GM23338 (cell line): ENCODE results near the gene IRAK2. TPM values are rescaled to one million over a fixed set of nuclear protein-coding genes. Genes with fewer than 3 reads are reported as not detected.

Source experiments
- ATAC-seq: fragments of 200-7000 bp; cut with Tn5 transposase; 3 replicates; pipeline ENCODE4 v1.9.1; 2020
- DNase-seq: peaks from one replicate; pipeline ENCODE4 v3.0.0-alpha.2; 2015; ENCODE audit warnings: low spot score
- H2AFZ ChIP-seq: fragments of 200-600 bp; sonication (generic); 2 replicates; pipeline ENCODE4 v1.8.0; 2016; ENCODE audit warnings: antibody characterized with exemption, mild to moderate bottlenecking, moderate library complexity
- H3F3A ChIP-seq: fragments of 200-600 bp; sonication (generic); replicated peaks from 2 replicates; pipeline ENCODE4 v1.8.0; 2017; ENCODE audit warnings: antibody characterized with exemption, mixed run types, low read depth
- H3K27ac ChIP-seq: fragments of 200-600 bp; sonication (generic); 2 replicates; pipeline ENCODE4 v1.6.1; 2016; ENCODE audit warnings: low read depth
- H3K27me3 ChIP-seq: fragments of 200-600 bp; sonication (generic); 2 replicates; pipeline ENCODE4 v1.8.0; 2016; ENCODE audit warnings: mild to moderate bottlenecking, mixed run types, moderate library complexity; ENCODE audit not compliant: insufficient read depth
- H3K36me3 ChIP-seq: fragments of 200-600 bp; sonication (generic); 2 replicates; pipeline ENCODE4 v1.8.0; 2016; ENCODE audit warnings: mild to moderate bottlenecking; ENCODE audit not compliant: insufficient read depth
- H3K4me1 ChIP-seq: fragments of 200-600 bp; sonication (generic); 2 replicates; pipeline ENCODE4 v1.8.0; 2016; ENCODE audit warnings: mild to moderate bottlenecking, moderate library complexity; ENCODE audit not compliant: insufficient read depth
- H3K4me2 ChIP-seq: fragments of 200-600 bp; sonication (generic); 2 replicates; pipeline ENCODE4 v1.7.1; 2017; ENCODE audit warnings: mixed run types
- H3K4me3 ChIP-seq: fragments of 200-600 bp; sonication (generic); 2 replicates; pipeline ENCODE4 v1.6.1; 2016; ENCODE audit warnings: mixed run types
- H3K79me2 ChIP-seq: fragments of 200-600 bp; sonication (generic); replicated peaks from 2 replicates; pipeline ENCODE4 v1.8.0; 2017; ENCODE audit warnings: mild to moderate bottlenecking; ENCODE audit not compliant: insufficient read depth
- H3K9me2 ChIP-seq: fragments of 200-600 bp; sonication (generic); 2 replicates; pipeline ENCODE4 v1.8.0; 2017; ENCODE audit not compliant: insufficient read depth
- H4K20me1 ChIP-seq: fragments of 200-600 bp; sonication (generic); replicated peaks from 2 replicates; pipeline ENCODE4 v1.8.0; 2017; ENCODE audit warnings: mild to moderate bottlenecking; ENCODE audit not compliant: insufficient read depth
- H3K27ac Mint-ChIP-seq: 2 replicates; pipeline ENCODE4 v1.8.0; 2020; ENCODE audit warnings: inconsistent platforms, mild to moderate bottlenecking, moderate library complexity, mixed read lengths
- H3K27me3 Mint-ChIP-seq: 3 replicates; pipeline ENCODE4 v1.8.0; 2022; ENCODE audit warnings: low read depth, mild to moderate bottlenecking, moderate library complexity, mixed read lengths, inconsistent platforms; ENCODE audit not compliant: insufficient read depth, poor library complexity
- H3K36me3 Mint-ChIP-seq: 3 replicates; pipeline ENCODE4 v1.8.0; 2021; ENCODE audit warnings: low read depth, mild to moderate bottlenecking, inconsistent platforms, moderate library complexity, mixed read lengths
- H3K4me1 Mint-ChIP-seq: 3 replicates; pipeline ENCODE4 v1.8.0; 2020; ENCODE audit warnings: mild to moderate bottlenecking, inconsistent platforms, mixed read lengths
- H3K4me3 Mint-ChIP-seq: 3 replicates; pipeline ENCODE4 v1.8.0; 2021; ENCODE audit warnings: moderate library complexity, mild to moderate bottlenecking, inconsistent platforms, mixed read lengths
- H3K9me3 Mint-ChIP-seq: 3 replicates; pipeline ENCODE4 v1.8.0; 2020; ENCODE audit warnings: moderate library complexity, mild to moderate bottlenecking, inconsistent platforms, mixed read lengths
- CREB1 ChIP-seq: fragments of 250-450 bp; sonication (Bioruptor Pico); IDR thresholded peaks from 2 replicates; pipeline ENCODE4 v1.5.0; 2020; ENCODE audit warnings: low read depth, mild to moderate bottlenecking, moderate library complexity
- EZH2 ChIP-seq: fragments of 200-600 bp; sonication (generic); IDR thresholded peaks from one replicate; pipeline ENCODE4 v1.8.0; 2017; ENCODE audit warnings: antibody characterized with exemption, mild to moderate bottlenecking, low read depth; ENCODE audit not compliant: unreplicated experiment
- JUNB ChIP-seq: IDR thresholded peaks from one replicate; pipeline ENCODE4 v1.6.1; 2016; ENCODE audit warnings: antibody characterized with exemption; ENCODE audit not compliant: unreplicated experiment
- NANOG ChIP-seq: IDR thresholded peaks from 2 replicates; pipeline ENCODE4 v1.6.1; 2016; ENCODE audit warnings: antibody characterized with exemption, borderline replicate concordance
- STAT1 ChIP-seq: IDR thresholded peaks from one replicate; pipeline ENCODE4 v1.6.1; 2016; ENCODE audit warnings: antibody characterized with exemption; ENCODE audit not compliant: unreplicated experiment
- ZNF114 ChIP-seq: fragments of 250-450 bp; sonication (Bioruptor Pico); IDR thresholded peaks from 2 replicates; pipeline ENCODE4 v1.5.0; 2020; ENCODE audit warnings: mild to moderate bottlenecking, moderate library complexity
- ZNF331 ChIP-seq: fragments of 250-450 bp; sonication (Bioruptor Pico); IDR thresholded peaks from 2 replicates; pipeline ENCODE4 v1.5.0; 2020; ENCODE audit warnings: low read depth, mild to moderate bottlenecking, moderate library complexity
- polyA plus RNA-seq: library from polyadenylated mRNA; unstranded; fragments of >200 nt; fragmentation: Nextera tagmentation; extraction: Ambion mirVana; gene quantifications from 2 replicates; pipeline ENCODE4 v1.2.1, GENCODE V29; 2016
- total RNA-seq: library from RNA; depleted of rRNA; stranded (reverse); fragments of >200 nt; shearing (Covaris generic); gene quantifications from 2 replicates; pipeline ENCODE4 v1.2.3, GENCODE V29; 2014
- TF ChIP-seq, protein P1 (sequence below): IDR thresholded peaks from 2 replicates; pipeline ENCODE4 v1.6.1; 2016; ENCODE audit warnings: antibody characterized with exemption
- TF ChIP-seq, protein P2 (sequence below), 2 experiments: fragments of 200-600 bp in 1 of 2; sonication (generic) in 1 of 2; conservative IDR thresholded peaks; 2 replicates each; pipeline versions ENCODE4 v1.5.1 to v1.6.1; 2016 to 2017; ENCODE audit warnings: antibody characterized with exemption in 2 of 2, low read depth in 2 of 2, mild to moderate bottlenecking in 2 of 2, moderate library complexity in 1 of 2
- TF ChIP-seq, protein P3 (sequence below): IDR thresholded peaks from one replicate; pipeline ENCODE4 v1.6.1; 2018; ENCODE audit warnings: antibody characterized with exemption; ENCODE audit not compliant: unreplicated experiment

The IRAK2 gene
- total and polyA plus RNA-seq, 2 experiments from 2014 or later, result 0.37 to 1.4 TPM

DNA sequence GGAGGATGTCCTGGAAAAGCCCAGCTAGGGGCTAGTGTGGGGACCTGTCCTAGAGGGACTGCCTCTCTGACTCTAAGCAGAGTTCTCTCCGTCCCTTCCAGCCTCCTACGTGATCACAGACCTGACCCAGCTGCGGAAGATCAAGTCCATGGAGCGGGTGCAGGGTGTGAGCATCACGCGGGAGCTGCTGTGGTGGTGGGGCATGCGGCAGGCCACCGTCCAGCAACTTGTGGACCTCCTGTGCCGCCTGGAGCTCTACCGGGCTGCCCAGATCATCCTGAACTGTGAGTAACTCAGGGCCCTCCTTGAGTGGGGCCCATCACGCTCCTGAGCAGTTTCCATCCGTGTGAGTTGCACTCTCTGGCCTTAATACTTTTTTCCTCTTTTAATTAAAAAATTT lies 13.0 kb downstream of the IRAK2 start:
- no peaks in the 10 kb centered on the region for H3K4me1 Mint-ChIP-seq
- ATAC-seq (no peak), DNase-seq (no peak)
- Histone ChIP-seq H3K9me2 (no peaks in the 10 kb centered on the region), H3K4me2 (no peak overlapping the region), H3K79me2 (no peaks in the 10 kb centered on the region), H3K36me3 (no peaks in the 10 kb centered on the region), H4K20me1 (no peaks in the 10 kb centered on the region), H3K4me1 (no peaks in the 10 kb centered on the region), H2AFZ (no peak overlapping the region), H3K27me3 (no peaks in the 10 kb centered on the region), H3K27ac (no peak overlapping the region), H3F3A (no peaks in the 10 kb centered on the region), H3K4me3 (no peak overlapping the region)
- no peaks in the 10 kb centered on the region; the same call in 2 of the 3 replicates for H3K9me3 Mint-ChIP-seq
- H3K36me3 Mint-ChIP-seq, result no peaks in the 10 kb centered on the region
- TF ChIP-seq, protein P1, sequence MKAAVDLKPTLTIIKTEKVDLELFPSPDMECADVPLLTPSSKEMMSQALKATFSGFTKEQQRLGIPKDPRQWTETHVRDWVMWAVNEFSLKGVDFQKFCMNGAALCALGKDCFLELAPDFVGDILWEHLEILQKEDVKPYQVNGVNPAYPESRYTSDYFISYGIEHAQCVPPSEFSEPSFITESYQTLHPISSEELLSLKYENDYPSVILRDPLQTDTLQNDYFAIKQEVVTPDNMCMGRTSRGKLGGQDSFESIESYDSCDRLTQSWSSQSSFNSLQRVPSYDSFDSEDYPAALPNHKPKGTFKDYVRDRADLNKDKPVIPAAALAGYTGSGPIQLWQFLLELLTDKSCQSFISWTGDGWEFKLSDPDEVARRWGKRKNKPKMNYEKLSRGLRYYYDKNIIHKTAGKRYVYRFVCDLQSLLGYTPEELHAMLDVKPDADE, result no peak
- TF ChIP-seq JUNB (no peak), ZNF114 (CRISPR knock-in tag) (no peak), STAT1 (no peak), CREB1 (CRISPR knock-in tag) (no peak), ZNF331 (no peak), EZH2 (no peak), NANOG (no peak)
- TF ChIP-seq, protein P2, sequence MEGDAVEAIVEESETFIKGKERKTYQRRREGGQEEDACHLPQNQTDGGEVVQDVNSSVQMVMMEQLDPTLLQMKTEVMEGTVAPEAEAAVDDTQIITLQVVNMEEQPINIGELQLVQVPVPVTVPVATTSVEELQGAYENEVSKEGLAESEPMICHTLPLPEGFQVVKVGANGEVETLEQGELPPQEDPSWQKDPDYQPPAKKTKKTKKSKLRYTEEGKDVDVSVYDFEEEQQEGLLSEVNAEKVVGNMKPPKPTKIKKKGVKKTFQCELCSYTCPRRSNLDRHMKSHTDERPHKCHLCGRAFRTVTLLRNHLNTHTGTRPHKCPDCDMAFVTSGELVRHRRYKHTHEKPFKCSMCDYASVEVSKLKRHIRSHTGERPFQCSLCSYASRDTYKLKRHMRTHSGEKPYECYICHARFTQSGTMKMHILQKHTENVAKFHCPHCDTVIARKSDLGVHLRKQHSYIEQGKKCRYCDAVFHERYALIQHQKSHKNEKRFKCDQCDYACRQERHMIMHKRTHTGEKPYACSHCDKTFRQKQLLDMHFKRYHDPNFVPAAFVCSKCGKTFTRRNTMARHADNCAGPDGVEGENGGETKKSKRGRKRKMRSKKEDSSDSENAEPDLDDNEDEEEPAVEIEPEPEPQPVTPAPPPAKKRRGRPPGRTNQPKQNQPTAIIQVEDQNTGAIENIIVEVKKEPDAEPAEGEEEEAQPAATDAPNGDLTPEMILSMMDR (conservative IDR thresholded peaks at IDR 0.05; ENCODE audit: low read depth in 2 of 2), result no peak
- TF ChIP-seq, protein P3, sequence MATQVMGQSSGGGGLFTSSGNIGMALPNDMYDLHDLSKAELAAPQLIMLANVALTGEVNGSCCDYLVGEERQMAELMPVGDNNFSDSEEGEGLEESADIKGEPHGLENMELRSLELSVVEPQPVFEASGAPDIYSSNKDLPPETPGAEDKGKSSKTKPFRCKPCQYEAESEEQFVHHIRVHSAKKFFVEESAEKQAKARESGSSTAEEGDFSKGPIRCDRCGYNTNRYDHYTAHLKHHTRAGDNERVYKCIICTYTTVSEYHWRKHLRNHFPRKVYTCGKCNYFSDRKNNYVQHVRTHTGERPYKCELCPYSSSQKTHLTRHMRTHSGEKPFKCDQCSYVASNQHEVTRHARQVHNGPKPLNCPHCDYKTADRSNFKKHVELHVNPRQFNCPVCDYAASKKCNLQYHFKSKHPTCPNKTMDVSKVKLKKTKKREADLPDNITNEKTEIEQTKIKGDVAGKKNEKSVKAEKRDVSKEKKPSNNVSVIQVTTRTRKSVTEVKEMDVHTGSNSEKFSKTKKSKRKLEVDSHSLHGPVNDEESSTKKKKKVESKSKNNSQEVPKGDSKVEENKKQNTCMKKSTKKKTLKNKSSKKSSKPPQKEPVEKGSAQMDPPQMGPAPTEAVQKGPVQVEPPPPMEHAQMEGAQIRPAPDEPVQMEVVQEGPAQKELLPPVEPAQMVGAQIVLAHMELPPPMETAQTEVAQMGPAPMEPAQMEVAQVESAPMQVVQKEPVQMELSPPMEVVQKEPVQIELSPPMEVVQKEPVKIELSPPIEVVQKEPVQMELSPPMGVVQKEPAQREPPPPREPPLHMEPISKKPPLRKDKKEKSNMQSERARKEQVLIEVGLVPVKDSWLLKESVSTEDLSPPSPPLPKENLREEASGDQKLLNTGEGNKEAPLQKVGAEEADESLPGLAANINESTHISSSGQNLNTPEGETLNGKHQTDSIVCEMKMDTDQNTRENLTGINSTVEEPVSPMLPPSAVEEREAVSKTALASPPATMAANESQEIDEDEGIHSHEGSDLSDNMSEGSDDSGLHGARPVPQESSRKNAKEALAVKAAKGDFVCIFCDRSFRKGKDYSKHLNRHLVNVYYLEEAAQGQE, result no peak
- no peak overlapping the region for H3K4me3 Mint-ChIP-seq
- no peaks in the 10 kb centered on the region for H3K27me3 Mint-ChIP-seq
- no peak overlapping the region for H3K27ac Mint-ChIP-seq

DNA sequence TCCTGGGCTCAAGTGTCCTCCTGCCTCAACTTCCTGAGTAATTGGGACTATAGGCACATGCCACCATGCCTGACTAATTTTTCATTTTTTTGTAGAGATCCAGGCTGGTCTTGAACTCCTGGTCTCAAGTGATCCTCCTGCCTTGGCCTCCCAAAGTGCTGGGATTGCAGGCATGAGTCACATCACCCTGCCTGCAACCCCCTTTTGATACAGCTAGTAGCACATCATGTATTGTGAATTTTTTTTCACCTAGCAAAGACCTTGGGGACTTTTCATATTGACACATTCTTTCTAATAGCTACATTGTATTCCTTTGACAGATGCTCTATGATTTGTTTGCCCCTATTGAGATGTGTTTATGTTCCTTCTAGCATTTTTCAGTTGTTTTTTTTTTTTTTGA lies 14.2 kb downstream of the IRAK2 start:
- Mint-ChIP-seq H3K27ac (no peak overlapping the region), H3K36me3 (no peaks in the 10 kb centered on the region), H3K27me3 (no peaks in the 10 kb centered on the region), H3K4me1 (no peaks in the 10 kb centered on the region), H3K4me3 (no peak overlapping the region), H3K9me3 (no peaks in the 10 kb centered on the region; the same call in 2 of the 3 replicates)
- Histone ChIP-seq H3K9me2 (no peaks in the 10 kb centered on the region), H3K27ac (no peak overlapping the region), H3K4me1 (no peaks in the 10 kb centered on the region), H3K27me3 (no peaks in the 10 kb centered on the region), H3F3A (no peaks in the 10 kb centered on the region), H3K36me3 (no peaks in the 10 kb centered on the region), H3K4me3 (no peak overlapping the region), H3K4me2 (no peak overlapping the region), H3K79me2 (no peaks in the 10 kb centered on the region), H2AFZ (no peak overlapping the region), H4K20me1 (no peaks in the 10 kb centered on the region)
- DNase-seq, result no peak
- no peak for ATAC-seq
- no peak for TF ChIP-seq ZNF331
- no peak for TF ChIP-seq JUNB
- no peak for TF ChIP-seq EZH2
- TF ChIP-seq ZNF114 (CRISPR knock-in tag), result no peak
- no peak for TF ChIP-seq CREB1 (CRISPR knock-in tag)
- TF ChIP-seq STAT1, result no peak
